Endothelial cell (in vitro differentiated cells): ENCODE results near the gene CBX7. TPM values are rescaled to one million over a fixed set of nuclear protein-coding genes. Genes with fewer than 3 reads are reported as not detected.
A peak's percentile ranks its signal among the peaks of the same experiment; 100 is the strongest.

Source experiments
- DNase-seq: peaks from one replicate; pipeline ENCODE4 v3.0.0; 2021; ENCODE audit warnings: low spot score
- H3K27ac Mint-ChIP-seq: one replicate; pipeline ENCODE4 v1.8.0; 2021; ENCODE audit warnings: mixed read lengths, inconsistent platforms; ENCODE audit not compliant: unreplicated experiment
- H3K27me3 Mint-ChIP-seq: one replicate; pipeline ENCODE4 v1.8.0; 2021; ENCODE audit warnings: mild to moderate bottlenecking, moderate library complexity, mixed read lengths, inconsistent platforms; ENCODE audit not compliant: unreplicated experiment
- H3K36me3 Mint-ChIP-seq: one replicate; pipeline ENCODE4 v1.8.0; 2021; ENCODE audit warnings: mild to moderate bottlenecking, low read depth, mixed read lengths, inconsistent platforms; ENCODE audit not compliant: unreplicated experiment
- H3K4me1 Mint-ChIP-seq: one replicate; pipeline ENCODE4 v1.8.0; 2021; ENCODE audit warnings: mild to moderate bottlenecking, mixed read lengths, inconsistent platforms; ENCODE audit not compliant: unreplicated experiment
- H3K4me3 Mint-ChIP-seq: one replicate; pipeline ENCODE4 v1.8.0; 2021; ENCODE audit warnings: mild to moderate bottlenecking, mixed read lengths, inconsistent platforms; ENCODE audit not compliant: unreplicated experiment
- H3K9me3 Mint-ChIP-seq: one replicate; pipeline ENCODE4 v1.8.0; 2021; ENCODE audit warnings: mixed read lengths, inconsistent platforms; ENCODE audit not compliant: unreplicated experiment
- total RNA-seq: library from RNA; stranded (reverse); fragmentation: NEBNext Ultra II Directional; extraction: Animal tissue kit (Norgen Biotek cat#: 25700); gene quantifications from one replicate; pipeline ENCODE4 v1.2.1, GENCODE V29; 2021; ENCODE audit not compliant: unreplicated experiment
- TF ChIP-seq, protein P1 (sequence below): fragments of 200-600 bp; sonication (generic); IDR thresholded peaks from one replicate; pipeline ENCODE4 v1.5.0; 2021; ENCODE audit warnings: antibody characterized with exemption; ENCODE audit not compliant: unreplicated experiment

CBX7 gene
- total RNA-seq, 1 donor from 2014 or later, result 3.5 TPM

DNA sequence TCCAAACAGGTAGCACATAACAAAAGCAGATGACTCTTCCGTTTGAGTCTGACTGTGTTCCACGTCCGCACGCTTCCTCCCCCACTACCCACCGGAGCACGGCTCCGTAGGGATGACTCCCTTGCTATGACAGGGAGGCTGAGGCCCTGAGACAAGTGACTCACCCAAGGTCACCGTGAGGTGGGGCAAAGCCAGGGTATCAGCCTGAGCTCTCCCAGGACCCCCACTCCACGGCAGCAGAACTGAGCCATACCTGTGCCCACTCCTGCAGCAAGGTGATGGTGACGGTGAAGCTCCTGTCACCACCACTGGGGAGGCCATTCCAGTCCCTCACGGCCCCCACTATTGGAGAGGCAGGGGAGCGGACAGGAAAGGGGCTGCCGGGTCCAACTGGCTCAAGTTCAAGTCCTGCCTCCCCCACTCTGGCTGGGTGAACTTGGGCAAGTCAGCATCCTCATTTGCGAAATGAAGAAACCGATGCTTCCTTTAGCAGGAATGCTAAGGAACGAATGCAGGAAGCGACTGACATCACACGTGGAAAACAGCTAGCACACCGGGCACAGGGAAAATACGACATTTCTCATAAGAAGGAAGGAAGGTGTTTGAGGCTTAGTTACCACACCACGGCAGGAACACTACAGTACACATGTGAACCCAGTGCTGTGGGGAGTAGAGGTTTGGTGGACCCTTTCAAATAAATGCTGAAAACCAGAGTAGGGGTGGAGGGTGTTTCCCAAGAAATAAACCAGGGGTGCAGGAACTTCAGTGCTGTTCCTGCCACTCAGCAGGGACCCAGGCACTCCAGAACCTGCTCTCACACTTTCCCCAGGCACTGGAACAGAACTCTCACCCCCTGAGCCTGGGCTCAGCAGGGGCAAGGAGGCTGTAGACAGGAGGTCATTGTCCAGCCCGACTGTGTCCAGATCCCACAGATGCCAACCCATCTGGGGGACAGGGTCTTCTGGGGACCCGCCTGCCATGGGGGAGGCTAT lies 32.4 kb upstream of the CBX7 start:
- TF ChIP-seq, protein P1, sequence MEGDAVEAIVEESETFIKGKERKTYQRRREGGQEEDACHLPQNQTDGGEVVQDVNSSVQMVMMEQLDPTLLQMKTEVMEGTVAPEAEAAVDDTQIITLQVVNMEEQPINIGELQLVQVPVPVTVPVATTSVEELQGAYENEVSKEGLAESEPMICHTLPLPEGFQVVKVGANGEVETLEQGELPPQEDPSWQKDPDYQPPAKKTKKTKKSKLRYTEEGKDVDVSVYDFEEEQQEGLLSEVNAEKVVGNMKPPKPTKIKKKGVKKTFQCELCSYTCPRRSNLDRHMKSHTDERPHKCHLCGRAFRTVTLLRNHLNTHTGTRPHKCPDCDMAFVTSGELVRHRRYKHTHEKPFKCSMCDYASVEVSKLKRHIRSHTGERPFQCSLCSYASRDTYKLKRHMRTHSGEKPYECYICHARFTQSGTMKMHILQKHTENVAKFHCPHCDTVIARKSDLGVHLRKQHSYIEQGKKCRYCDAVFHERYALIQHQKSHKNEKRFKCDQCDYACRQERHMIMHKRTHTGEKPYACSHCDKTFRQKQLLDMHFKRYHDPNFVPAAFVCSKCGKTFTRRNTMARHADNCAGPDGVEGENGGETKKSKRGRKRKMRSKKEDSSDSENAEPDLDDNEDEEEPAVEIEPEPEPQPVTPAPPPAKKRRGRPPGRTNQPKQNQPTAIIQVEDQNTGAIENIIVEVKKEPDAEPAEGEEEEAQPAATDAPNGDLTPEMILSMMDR, result no peak
- no peaks in the 10 kb centered on the region for H3K9me3 Mint-ChIP-seq
- H3K27me3 Mint-ChIP-seq, result peaks cover 8% of the 10 kb centered on the region
- no peak overlapping the region for H3K4me3 Mint-ChIP-seq
- peaks cover 5% of the 10 kb centered on the region for H3K4me1 Mint-ChIP-seq
- H3K36me3 Mint-ChIP-seq, result no peaks in the 10 kb centered on the region
- DNase-seq, result no peak
- peak overlapping the region; percentile 85 for H3K27ac Mint-ChIP-seq

DNA sequence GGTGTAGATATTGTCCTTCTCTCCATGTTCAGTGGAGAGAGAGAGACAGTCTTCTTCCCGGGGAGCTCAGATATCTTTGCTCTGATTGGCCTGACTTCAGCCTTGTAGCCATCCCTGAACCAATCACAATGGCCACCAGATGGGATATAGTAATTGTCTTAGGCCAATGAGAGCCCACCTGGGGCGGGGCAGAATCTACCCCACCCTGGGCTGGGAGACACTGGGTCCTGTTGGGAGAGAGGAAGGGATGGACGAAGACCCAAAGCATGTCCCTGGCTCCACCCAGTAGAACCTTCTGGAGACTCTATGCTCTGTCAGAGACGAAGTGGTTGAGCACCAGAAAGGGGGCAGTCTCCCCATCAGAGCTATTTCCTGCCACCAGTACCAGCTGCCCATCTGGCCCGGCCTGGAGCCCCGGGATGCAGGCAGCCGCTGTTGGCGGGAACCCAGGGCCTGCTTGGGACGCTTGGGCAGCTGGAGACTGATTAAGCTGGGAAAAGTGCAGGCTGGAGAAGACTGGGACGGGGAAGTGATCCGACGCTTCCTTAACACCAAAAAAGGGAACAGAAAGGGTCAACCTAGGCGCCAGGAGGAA lies 31.6 kb upstream of the CBX7 start:
- H3K36me3 Mint-ChIP-seq, result no peaks in the 10 kb centered on the region
- H3K4me3 Mint-ChIP-seq, result no peak overlapping the region
- H3K9me3 Mint-ChIP-seq, result no peaks in the 10 kb centered on the region
- no peak for DNase-seq
- H3K27ac Mint-ChIP-seq, result no peak overlapping the region
- TF ChIP-seq, protein P1, result no peak
- peaks cover 9% of the 10 kb centered on the region for H3K27me3 Mint-ChIP-seq
- H3K4me1 Mint-ChIP-seq, result peaks cover 5% of the 10 kb centered on the region

DNA sequence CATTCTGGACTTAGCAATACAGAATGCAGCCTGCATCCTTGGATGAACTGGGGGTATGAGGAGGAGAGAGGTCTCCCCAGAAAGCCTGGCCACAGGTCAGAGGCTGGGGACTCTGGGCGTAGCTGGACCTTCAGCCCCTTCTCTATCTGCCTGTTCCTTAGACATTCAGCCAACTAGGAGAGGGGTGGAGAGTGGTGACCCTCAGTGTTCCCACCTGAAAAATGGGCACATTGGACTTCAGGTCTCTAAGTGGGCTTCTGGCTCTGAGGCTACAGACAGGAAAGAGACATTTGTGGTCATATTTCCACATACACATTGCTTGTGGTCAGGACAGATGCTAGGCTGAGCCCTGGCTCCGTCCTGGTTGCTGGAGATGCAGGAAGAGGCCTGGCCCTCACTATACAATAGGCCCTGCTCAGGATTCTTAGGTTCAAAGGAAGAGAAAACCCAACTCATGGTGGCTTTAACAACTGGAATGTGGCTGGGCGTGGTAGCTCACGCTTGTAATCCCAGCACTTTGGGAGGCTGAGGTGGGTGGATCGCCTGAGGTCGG lies 30.1 kb upstream of the CBX7 start:
- H3K36me3 Mint-ChIP-seq, result no peaks in the 10 kb centered on the region
- H3K4me3 Mint-ChIP-seq, result no peak overlapping the region
- no peak for DNase-seq
- H3K27me3 Mint-ChIP-seq, result peaks cover 11% of the 10 kb centered on the region
- H3K27ac Mint-ChIP-seq, result no peak overlapping the region
- no peaks in the 10 kb centered on the region for H3K9me3 Mint-ChIP-seq
- TF ChIP-seq, protein P1, result no peak
- peaks cover 19% of the 10 kb centered on the region for H3K4me1 Mint-ChIP-seq

DNA sequence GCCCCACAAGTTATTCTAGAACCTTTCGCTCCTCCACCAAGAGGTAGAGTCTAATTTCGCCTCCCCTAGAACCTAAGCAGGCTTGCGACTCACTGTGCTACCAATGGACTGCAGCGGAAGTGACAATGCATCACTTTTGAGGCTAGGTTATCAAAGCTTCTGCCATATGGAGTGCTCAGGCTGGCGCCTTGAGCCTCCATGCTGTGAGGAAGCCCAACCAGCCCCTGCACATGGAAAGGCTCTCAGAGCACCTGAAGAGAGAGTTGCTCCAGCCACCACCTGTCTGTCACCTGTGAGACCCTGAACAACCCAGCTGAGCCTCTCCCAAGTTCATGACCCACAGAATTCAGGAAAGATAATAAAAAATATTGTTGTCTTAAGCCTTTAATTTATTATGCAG lies 29.3 kb upstream of the CBX7 start:
- Mint-ChIP-seq H3K27ac (no peak overlapping the region), H3K4me1 (peaks cover 21% of the 10 kb centered on the region), H3K36me3 (no peaks in the 10 kb centered on the region), H3K9me3 (no peaks in the 10 kb centered on the region), H3K4me3 (no peak overlapping the region), H3K27me3 (peaks cover 11% of the 10 kb centered on the region)
- DNase-seq, result no peak
- TF ChIP-seq, protein P1, result no peak
